ENCODE measurements around the gene WWOX. TPM values are rescaled to one million over a fixed set of nuclear protein-coding genes. Genes with fewer than 3 reads are reported as not detected.
A peak's percentile ranks its signal among the peaks of the same experiment; 100 is the strongest.

The WWOX gene
- total RNA-seq, 1 experiment from 2014 or later = 15.6 TPM

- Histone ChIP-seq H2BK15ac (ENCODE audit: low read depth, low read length) (no peak overlapping the region), H3T11ph (ENCODE audit: low read length) (no peak overlapping the region), H2AFZ (ENCODE audit: low read length) (no peak overlapping the region), H2BK20ac (ENCODE audit: low read depth, low read length, poor library complexity, severe bottlenecking) (no peak overlapping the region), H4K5ac (ENCODE audit: insufficient read length, low read depth, low read length) (no peak overlapping the region), H4K8ac (replicated peaks; ENCODE audit: insufficient read length, low read depth, low read length) (no peak overlapping the region), H3K27me3 (ENCODE audit: insufficient read depth, low read length) (no peaks in the 10 kb centered on the region), H4K91ac (ENCODE audit: insufficient read length, low read depth, low read length) (no peak overlapping the region), H3K23ac (ENCODE audit: insufficient read length, low read depth, low read length) (no peak overlapping the region), H3K79me2 (ENCODE audit: insufficient read depth, low read length) (no peaks in the 10 kb centered on the region), H3K9ac (ENCODE audit: extremely low read depth, insufficient read length, low read length) (no peak overlapping the region), H3K79me1 (ENCODE audit: insufficient read depth, low read depth, low read length, poor library complexity, severe bottlenecking) (no peaks in the 10 kb centered on the region), H3K27ac (ENCODE audit: insufficient read length, low read depth, low read length) (no peak overlapping the region), H3K4ac (ENCODE audit: low read depth, low read length) (no peak overlapping the region), H2BK12ac (ENCODE audit: insufficient read length, low read depth, low read length) (no peak overlapping the region), H3K4me1 (ENCODE audit: insufficient read depth, low read length) (peaks cover 3% of the 10 kb centered on the region; the same call in 1 of the 2 replicates), H3K14ac (ENCODE audit: insufficient read depth, low read length) (no peak overlapping the region), H2BK120ac (ENCODE audit: low read depth, low read length, poor library complexity, severe bottlenecking) (no peak overlapping the region), H3K56ac (ENCODE audit: insufficient read length, low read depth, low read length) (no peak overlapping the region), H3K4me2 (ENCODE audit: insufficient read depth, insufficient read length, low read length) (peak overlapping the region; percentile 20), H3K9me3 (ENCODE audit: control insufficient read depth, low read depth, low read length) (no peaks in the 10 kb centered on the region), H3K18ac (ENCODE audit: insufficient read length, low read depth, low read length) (no peak overlapping the region), H2AK5ac (ENCODE audit: insufficient read length, low read length) (no peak overlapping the region), H2BK5ac (ENCODE audit: insufficient read length, low read length) (no peak overlapping the region), H4K20me1 (ENCODE audit: control insufficient read depth, insufficient read depth, insufficient read length) (peaks cover 3% of the 10 kb centered on the region), H3K23me2 (ENCODE audit: insufficient read length, low read depth, low read length, poor library complexity, severe bottlenecking) (no peaks in the 10 kb centered on the region)
- no peak for DNase-seq
- H3K27me3 Mint-ChIP-seq (ENCODE audit: low read depth) = peaks cover 12% of the 10 kb centered on the region
- H3K9me3 Mint-ChIP-seq = peaks cover 13% of the 10 kb centered on the region in 2 experiments
- TF ChIP-seq CTCF (conservative IDR thresholded peaks at IDR 0.05) = no peak
- H3K27ac Mint-ChIP-seq = no peak overlapping the region
- H3K36me3 Mint-ChIP-seq (ENCODE audit: insufficient read depth in 1 of 3, low read depth in 3 of 3) = peaks cover 3 to 10% (median 7%) of the 10 kb centered on the region in 3 experiments; a peak in 6 of 7 replicates
- WGBS (ENCODE audit: extremely low coverage, insufficient read length, low lambda C conversion rate) = no CpG with 5 or more reads among the region's 4 CpGs
- no peak overlapping the region for H3K4me3 Mint-ChIP-seq
- peaks cover 44% of the 10 kb centered on the region in 2 experiments for H3K4me1 Mint-ChIP-seq
Measured at GRCh38 chr16:79053577-79053976, 954.1 kb downstream of the WWOX start.
